Hematopoietic multipotent progenitor cell treated with erythropoietin and hydrocortisone succinate and interleukin-3 and kit ligand, for 6 days (in vitro differentiated cells): ENCODE results near the gene ZBED5.
"Not testable (repeated sequence)": the region's sequence is repeated elsewhere in the genome, so short reads cannot be mapped to it uniquely, and the experiment has no call there.

Experiments
- DNase-seq: peaks from one replicate; pipeline ENCODE4 v3.0.0-alpha.2; 2015

Gene ZBED5

GRCh38 chr11:10836884-10837283 is 21.0 kb downstream of the ZBED5 start:
- not testable (repeated sequence) for DNase-seq

DNA sequence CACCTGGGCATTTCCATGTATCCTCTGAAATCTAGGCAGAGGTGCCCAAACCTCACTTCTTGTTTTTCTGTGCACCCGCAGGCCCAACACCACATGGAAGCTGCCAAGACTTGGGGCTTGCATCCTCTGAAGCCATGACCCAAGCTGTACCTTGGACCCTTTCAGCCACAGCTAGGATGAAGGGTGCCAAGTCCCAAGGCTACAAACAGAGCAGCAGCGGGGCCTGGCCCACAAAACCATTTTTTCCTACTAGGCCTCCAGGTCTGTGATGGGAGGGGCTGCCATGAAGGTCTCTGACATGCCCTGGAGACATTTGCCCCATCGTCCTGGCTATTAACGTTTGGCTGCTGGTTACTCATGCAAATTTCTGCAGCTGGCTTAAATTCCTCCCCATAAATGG is 28.7 kb downstream of the ZBED5 start:
- no peak for DNase-seq

GRCh38 chr11:10828402-10828801 is 29.5 kb downstream of the ZBED5 start:
- no peak for DNase-seq

DNA sequence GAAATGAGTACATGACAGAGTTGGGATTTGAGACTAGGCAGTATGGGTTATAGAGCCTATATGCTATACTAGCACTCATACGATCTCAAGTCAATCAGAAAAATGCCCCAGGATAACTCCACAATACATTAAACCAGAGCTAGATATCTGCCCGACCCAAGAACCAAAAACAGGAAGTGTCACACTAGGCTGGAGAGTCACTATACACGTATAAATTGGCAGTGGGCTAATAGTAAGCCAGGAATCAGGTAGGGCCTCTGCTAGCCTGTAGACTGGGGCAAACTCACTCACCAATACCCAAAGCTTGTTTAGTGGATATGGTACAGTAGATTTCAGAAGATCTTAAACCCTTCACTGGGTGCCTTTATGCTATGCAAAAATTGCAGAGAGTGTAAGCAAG is 33.0 kb downstream of the ZBED5 start:
- DNase-seq: peak; percentile 60

DNA sequence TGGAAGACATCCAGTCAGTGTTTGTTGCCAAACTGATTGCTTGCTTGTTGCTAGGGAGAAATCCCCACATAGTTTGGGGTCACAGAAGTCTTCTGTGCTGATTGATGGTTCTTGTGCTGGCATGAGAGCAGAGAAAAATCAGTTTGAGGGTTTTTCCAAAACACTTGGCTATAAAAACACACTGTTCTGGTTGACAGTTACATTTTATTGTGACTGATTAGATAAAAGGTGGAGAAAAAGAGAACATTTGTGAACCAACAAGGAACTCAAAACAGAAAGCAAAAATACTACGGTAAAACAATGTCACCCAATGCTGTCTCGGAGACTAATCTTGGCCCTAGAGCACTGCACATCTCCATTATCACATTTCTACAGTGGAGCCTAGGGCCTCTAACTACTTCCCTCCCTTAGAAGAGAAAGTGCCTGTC is 34.7 kb downstream of the ZBED5 start:
- peak; percentile 69 for DNase-seq

GRCh38 chr11:10822491-10822890 is 35.4 kb downstream of the ZBED5 start:
- not testable (repeated sequence) for DNase-seq

DNA sequence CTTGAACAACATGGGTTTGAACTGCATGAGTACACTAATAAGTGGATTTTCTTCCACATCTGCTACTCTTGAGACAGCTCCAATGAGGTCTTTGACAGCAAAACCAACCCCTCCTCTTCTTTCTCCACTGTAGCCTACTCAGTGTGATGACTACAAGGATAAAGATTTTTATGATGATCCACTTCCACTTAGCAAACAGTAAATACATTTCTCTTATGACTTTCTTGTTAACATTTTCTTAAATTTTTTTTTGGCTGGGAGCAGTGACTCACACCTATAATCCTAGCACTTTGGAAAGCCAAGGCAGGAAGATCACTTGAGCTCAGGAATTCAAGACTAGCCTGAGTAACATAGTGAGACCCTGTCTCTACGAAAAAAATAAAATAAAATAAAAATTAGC is 39.3 kb downstream of the ZBED5 start:
- DNase-seq: no peak

DNA sequence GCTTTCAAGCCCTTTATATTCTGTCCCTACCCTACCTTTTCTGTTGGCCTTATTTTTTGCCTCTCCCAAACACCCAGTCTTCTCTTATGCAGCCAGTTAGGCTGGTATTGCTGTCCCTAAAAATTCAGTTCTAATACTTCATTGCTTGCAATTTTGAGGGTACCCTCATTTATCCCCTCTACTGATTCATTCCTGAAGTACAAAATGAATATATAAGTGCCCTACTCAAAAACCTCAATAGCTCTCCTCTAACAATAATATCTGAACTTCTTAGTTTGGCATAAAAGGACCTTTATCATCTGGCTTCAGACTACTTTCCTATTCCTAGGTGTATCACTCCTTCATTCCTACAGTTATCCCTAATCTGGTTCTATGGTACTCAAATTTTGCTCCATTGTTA is 43.9 kb downstream of the ZBED5 start:
- DNase-seq: no peak

- peak; percentile 66 for DNase-seq
Measured at GRCh38 chr11:10809373-10810160, 48.3 kb downstream of the ZBED5 start.

GRCh38 chr11:10808553-10809372 is 49.1 kb downstream of the ZBED5 start, which contains the start of gene EIF4G2:
EIF4G2 (minus strand) TSS chr11:10808926.
- DNase-seq: peak; percentile 99

DNA sequence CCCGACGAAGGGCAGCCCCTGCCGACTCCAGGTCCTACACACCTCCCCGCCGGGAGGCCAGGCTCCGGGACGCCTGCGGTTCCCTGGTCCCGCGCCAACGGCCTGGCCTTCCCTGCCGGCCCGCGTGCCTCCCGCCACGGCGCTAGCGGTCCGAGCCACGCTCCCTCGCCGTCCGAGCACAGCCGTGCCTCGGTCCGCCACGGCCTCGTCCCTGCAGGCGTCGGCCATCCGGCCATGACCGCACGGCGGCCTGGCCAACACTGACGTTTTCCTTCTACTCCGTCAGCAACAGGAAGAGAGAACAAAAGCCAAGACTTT is 49.7 kb downstream of the ZBED5 start:
- no peak for DNase-seq

- peak; percentile 60 for DNase-seq
Measured at GRCh38 chr11:10807493-10808234, 50.2 kb downstream of the ZBED5 start.

- no peak for DNase-seq
Measured at GRCh38 chr11:10806206-10806605, 51.6 kb downstream of the ZBED5 start.

GRCh38 chr11:10805741-10806140 is 52.1 kb downstream of the ZBED5 start:
- no peak for DNase-seq

DNA sequence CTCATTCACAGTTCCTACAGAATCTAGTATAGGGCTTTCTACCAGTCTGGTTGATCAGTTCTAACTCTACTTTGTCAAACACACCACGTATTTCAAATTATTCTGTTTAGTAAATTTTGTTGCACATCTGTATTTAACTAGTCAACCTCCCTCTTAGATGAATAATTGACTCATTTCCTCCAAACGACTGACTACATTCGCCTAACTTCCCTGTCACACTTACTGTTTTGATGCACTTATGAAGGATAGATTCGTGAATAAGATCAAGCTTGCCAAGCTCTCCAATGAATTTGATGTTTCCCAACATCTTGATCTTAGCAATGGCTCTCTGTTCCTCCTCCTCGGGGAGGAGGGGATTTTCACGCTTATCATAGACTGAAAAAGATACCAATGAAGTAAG is 54.2 kb downstream of the ZBED5 start:
- no peak for DNase-seq
